KOPT-K1 (cell line): ENCODE data around the gene CACNB1.
A peak's percentile ranks its signal among the peaks of the same experiment; 100 is the strongest.

Experiments
- H3K27ac ChIP-seq: fragments of 200-600 bp; sonication (generic); 2 replicates; pipeline ENCODE4 v1.5.1; 2016; ENCODE audit warnings: antibody characterized with exemption, mild to moderate bottlenecking, low read depth, low read length; ENCODE audit not compliant: poor library complexity, severe bottlenecking
- H3K36me3 ChIP-seq: fragments of 200-600 bp; sonication (generic); 2 replicates; pipeline ENCODE4 v1.5.1; 2017; ENCODE audit warnings: antibody characterized with exemption, mild to moderate bottlenecking, low read length, moderate library complexity; ENCODE audit not compliant: insufficient read depth
- H3K9me3 ChIP-seq: fragments of 200-600 bp; sonication (generic); 2 replicates; pipeline ENCODE4 v1.5.1; 2017; ENCODE audit warnings: antibody characterized with exemption, low read length, mild to moderate bottlenecking; ENCODE audit not compliant: insufficient read depth, poor library complexity, severe bottlenecking

The CACNB1 gene

DNA sequence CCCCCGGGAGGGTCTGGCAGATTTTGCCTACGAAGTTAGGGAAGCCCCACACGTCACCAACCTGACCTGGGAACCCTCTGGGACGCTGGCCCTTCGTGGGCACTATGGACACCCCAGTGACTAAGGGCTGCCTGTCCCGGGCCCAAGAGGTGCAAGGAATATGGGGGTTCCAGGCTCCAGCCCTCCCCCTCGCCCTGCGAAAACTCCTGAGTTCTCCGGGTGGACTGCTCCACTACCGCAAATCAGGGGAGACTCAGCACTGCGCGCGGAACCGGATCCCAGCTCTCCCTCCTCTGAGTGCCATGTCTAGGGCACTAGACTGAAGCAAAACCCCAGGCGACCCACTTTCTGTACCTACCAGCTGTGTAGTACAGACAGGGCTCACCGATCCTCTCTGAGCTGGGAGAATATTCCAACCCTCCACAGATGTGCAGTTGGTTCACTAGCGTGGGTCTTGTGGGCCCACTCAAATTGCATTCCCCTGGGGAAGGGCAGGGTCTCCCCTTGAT lies 31.6 kb downstream of the CACNB1 start, which contains the start of gene ARL5C:
Gene ARL5C, minus strand, starts transcription at position 321 of the 509 bp plus-strand sequence. CDS start 401 bp downstream, outside the sequence.
- Histone ChIP-seq H3K27ac (peak within 1 kb of the TSS; percentile 71), H3K36me3 (no peaks in the 10 kb centered on the region), H3K9me3 (no peaks in the 10 kb centered on the region)

GRCh38 chr17:39165178-39165840 lies 32.2 kb downstream of the CACNB1 start:
- peak overlapping the region; percentile 71 for H3K27ac ChIP-seq
- no peaks in the 10 kb centered on the region for H3K9me3 ChIP-seq
- no peaks in the 10 kb centered on the region for H3K36me3 ChIP-seq

DNA sequence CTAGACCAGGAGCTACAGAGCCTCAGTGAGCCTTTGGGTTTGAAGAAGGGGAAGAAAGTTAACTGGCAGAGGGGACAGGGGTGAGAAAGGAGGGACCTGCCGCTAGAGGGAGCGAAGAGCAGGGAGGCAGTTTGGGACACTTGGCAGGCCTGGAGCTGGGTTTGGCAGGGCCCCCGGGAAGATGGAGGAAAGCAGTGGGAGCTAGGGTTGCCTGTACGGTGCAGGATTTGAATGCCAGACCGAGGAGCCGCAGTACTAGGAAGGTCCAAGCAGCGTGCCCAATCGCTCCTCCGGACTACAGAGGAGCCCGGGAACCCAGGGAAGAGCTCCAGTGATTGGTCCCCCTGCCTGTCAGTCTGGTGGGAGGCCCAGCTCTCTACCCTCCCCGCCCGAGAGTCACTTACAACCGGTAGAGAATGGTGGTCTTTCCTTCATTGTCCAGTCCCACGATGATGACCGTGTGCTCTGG lies 32.8 kb downstream of the CACNB1 start:
- Histone ChIP-seq H3K36me3 (no peaks in the 10 kb centered on the region), H3K9me3 (no peaks in the 10 kb centered on the region), H3K27ac (peak overlapping the region; percentile 71)

- no peaks in the 10 kb centered on the region for H3K36me3 ChIP-seq
These were observed 35.5 kb downstream of the CACNB1 start for GRCh38 chr17:39161962-39162361.

GRCh38 chr17:39158623-39159022 lies 38.8 kb downstream of the CACNB1 start:
- Histone ChIP-seq H3K27ac (no peak overlapping the region), H3K36me3 (no peaks in the 10 kb centered on the region), H3K9me3 (no peaks in the 10 kb centered on the region)

More at GRCh38 chr17:39161962-39162361, 35.5 kb downstream of the CACNB1 start:
- H3K9me3 ChIP-seq: no peaks in the 10 kb centered on the region
- peak overlapping the region; percentile 57 for H3K27ac ChIP-seq

- H3K36me3 ChIP-seq: no peaks in the 10 kb centered on the region
- H3K9me3 ChIP-seq: no peaks in the 10 kb centered on the region
- no peak overlapping the region for H3K27ac ChIP-seq
These were observed 41.0 kb downstream of the CACNB1 start for GRCh38 chr17:39156491-39156890.

DNA sequence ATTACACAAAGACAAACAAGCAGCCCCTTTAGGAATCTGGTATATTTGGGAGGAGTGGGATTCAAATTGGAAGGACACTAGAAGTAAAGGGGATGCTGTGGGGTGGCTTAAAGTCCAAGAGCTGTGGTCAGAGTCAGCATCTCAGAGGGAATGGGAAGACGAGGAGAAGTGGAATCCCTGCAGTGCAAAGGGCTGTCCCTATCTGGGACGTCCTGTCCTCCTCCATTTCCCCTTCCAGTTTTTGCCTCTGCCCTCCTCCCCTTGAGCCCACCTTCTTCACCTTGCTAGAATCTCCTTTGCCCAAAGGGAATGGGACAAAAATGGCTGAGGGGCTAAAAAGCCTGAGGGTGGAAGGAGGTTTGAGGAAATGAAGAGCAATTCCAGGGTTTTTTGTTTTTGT lies 41.8 kb downstream of the CACNB1 start:
- H3K36me3 ChIP-seq: no peaks in the 10 kb centered on the region
- no peaks in the 10 kb centered on the region for H3K9me3 ChIP-seq
- no peak overlapping the region for H3K27ac ChIP-seq

- peak overlapping the region; percentile 79 for H3K27ac ChIP-seq
- H3K9me3 ChIP-seq: no peaks in the 10 kb centered on the region
- no peaks in the 10 kb centered on the region for H3K36me3 ChIP-seq
These were observed 43.8 kb downstream of the CACNB1 start for GRCh38 chr17:39153599-39154051.

DNA sequence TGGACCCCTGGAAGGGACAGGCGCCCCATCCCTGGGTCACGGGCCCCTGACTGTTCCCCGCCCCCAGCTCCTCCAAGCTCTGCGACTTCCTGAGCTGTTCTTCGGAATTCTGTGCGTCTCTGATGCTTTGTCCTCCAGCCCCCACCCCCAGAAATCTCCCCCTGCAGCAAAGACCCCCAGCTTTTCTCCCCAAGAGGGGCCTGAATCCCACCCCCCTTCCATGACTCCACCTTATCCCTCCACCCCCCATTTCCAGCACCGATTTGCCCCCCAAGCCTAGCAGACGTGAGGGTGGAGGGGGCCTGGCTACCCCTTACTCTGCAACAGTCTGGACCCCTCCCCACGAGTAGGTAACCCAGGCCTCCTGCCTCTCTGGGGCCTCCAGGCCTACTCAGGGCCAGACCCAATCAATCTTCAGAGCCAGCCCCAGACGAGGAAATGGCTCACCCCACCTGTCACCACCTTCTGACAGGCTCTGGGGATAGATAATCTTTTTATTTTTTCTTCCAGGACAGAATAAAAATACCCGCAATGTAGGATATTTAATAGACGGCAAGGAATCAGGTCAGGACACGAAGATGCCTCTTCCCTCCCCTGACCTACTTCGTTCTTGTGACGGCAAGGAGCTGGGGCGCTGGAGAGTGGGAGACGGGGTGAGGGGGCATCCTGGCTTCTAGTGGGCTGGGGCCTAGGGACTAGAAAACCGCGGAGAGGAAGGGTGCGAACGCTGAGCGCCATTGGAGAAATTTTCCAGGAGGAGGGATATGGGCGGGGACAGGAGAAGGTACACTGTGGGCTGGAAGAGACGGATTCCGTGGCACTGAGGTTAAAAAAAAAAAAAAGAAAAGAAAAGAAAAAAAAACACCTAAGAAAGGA lies 45.3 kb downstream of the CACNB1 start:
- Histone ChIP-seq H3K27ac (peak overlapping the region; percentile 79), H3K36me3 (no peaks in the 10 kb centered on the region), H3K9me3 (no peaks in the 10 kb centered on the region)

DNA sequence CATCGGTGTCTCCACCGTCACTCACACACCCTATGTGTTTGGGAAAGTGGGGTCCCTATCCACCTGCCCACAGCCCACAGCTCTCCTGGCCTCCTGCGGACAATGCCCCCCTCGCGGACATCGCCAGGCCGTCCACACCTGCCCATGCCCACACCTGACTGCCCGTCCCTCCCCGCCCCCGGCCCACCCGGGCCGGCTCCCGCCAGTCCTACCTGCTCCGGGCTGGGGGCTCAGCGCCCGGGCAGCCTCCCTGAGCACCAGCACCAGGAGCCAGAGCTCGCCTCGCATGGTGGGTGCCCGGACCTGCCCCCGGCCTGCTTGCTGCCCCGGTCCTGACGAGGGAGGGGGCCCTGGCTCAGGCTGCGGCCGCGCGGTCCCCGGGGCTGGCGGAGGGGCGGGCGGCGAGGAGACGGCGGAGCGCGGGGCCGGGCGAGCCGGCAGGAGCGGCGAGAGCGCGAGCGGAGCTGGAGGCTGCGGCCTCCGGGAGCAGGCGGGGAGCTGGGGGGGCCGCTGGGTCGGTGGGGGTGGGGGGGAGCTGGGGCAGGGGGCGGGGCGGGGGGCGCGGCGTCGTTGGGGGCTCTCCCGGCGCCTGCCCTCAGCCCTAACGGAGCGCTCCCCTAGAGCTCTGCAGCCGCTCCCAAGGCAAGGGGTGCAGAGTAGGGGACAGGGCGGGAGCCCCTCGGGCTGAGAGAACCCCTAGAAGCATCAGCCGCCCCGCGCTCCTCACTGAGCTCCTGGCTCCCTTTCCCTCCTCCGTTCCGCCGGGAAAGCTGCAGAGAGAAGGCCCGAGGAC lies 46.1 kb downstream of the CACNB1 start, which contains the start of gene PLXDC1:
Gene PLXDC1, minus strand, starts transcription at position 488 of the 793 bp plus-strand sequence. Its CDS starts 200 bp downstream, at position 288.
- peak within 1 kb of the TSS; percentile 79 for H3K27ac ChIP-seq
- H3K9me3 ChIP-seq: no peaks in the 10 kb centered on the region
- H3K36me3 ChIP-seq: no peaks in the 10 kb centered on the region

- Histone ChIP-seq H3K9me3 (no peaks in the 10 kb centered on the region), H3K27ac (no peak overlapping the region), H3K36me3 (no peaks in the 10 kb centered on the region)
These were observed 46.7 kb downstream of the CACNB1 start for GRCh38 chr17:39150795-39151149.

GRCh38 chr17:39150104-39150634 lies 47.3 kb downstream of the CACNB1 start:
- Histone ChIP-seq H3K9me3 (no peaks in the 10 kb centered on the region), H3K36me3 (no peaks in the 10 kb centered on the region), H3K27ac (no peak overlapping the region)

GRCh38 chr17:39147221-39148185 lies 50.0 kb downstream of the CACNB1 start:
- Histone ChIP-seq H3K27ac (no peak overlapping the region), H3K9me3 (no peaks in the 10 kb centered on the region), H3K36me3 (no peaks in the 10 kb centered on the region)
